GM12874 (cell line): ENCODE data around the gene ONECUT2.

Experiments used
- CTCF ChIP-seq: IDR thresholded peaks from 2 replicates; pipeline ENCODE4 v1.5.1; 2011; ENCODE audit warnings: low read depth, mild to moderate bottlenecking, control low read depth, low read length, moderate library complexity; ENCODE audit not compliant: insufficient read depth

Gene ONECUT2

GRCh38 chr18:57416542-57416941 is 18.6 kb upstream of the ONECUT2 start:
- TF ChIP-seq CTCF = no peak

- TF ChIP-seq CTCF = no peak
Measured at GRCh38 chr18:57422313-57422872, 12.8 kb upstream of the ONECUT2 start.

GRCh38 chr18:57423821-57424220 is 11.4 kb upstream of the ONECUT2 start:
- TF ChIP-seq CTCF = no peak

GRCh38 chr18:57425096-57425495 is 10.1 kb upstream of the ONECUT2 start:
- TF ChIP-seq CTCF = no peak

DNA sequence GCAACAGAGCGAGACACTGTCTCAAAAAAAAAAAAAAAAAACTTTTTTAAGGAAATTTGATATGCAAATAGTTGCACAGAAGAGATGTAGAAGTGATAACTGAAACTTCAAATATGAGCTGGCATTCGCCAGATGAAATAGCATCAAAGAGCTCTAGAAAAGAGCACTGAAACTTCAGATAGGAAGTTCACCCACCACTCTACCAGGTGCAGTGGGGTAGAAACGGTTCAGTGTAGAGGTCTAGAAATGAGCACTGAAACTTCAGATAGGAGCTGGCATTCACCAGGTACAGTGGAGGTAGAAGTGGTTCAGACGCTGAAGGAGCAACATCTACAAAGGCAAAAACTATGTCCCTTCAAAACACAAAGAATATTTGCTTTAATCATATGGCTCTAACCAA is 9.0 kb upstream of the ONECUT2 start:
- TF ChIP-seq CTCF = no peak

DNA sequence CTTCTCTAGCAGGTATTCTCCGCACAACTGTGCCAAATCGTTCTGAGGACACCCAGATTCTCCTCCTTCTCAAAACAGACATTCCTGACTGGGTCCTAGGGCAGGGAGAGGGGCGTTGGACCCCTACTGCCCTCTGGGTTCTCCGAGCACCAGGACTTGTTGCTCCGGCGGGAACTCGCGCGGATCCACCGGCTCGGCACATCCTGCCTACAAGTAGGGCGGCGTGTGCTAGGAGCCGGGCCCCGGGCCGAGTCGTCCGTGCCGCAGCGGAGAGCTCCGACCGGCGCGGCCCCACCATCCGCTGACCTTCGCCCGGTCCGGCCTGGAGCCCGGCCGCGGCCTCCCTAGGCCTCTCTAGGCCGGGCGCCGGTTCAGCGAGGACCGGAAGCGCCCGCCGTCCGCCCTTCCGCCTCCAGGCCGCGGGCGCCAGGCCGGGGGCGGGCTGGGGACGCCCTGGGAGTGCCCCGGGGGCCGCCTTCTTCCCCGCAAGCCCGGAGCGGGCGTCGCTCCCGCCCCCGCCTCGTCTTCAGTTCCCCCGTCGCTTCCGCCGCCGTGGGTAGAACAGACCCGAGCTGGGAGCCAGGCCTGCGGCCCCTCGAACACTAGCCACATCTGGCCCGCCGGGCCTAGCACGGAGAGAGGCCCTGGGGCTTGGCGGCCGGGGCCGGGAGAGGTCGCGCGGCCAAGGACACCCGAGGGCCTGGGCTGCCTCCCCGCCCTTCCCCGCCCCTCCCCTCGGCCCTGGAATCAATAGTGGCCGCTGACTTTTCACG is 7.6 kb upstream of the ONECUT2 start:
- no peak for TF ChIP-seq CTCF

DNA sequence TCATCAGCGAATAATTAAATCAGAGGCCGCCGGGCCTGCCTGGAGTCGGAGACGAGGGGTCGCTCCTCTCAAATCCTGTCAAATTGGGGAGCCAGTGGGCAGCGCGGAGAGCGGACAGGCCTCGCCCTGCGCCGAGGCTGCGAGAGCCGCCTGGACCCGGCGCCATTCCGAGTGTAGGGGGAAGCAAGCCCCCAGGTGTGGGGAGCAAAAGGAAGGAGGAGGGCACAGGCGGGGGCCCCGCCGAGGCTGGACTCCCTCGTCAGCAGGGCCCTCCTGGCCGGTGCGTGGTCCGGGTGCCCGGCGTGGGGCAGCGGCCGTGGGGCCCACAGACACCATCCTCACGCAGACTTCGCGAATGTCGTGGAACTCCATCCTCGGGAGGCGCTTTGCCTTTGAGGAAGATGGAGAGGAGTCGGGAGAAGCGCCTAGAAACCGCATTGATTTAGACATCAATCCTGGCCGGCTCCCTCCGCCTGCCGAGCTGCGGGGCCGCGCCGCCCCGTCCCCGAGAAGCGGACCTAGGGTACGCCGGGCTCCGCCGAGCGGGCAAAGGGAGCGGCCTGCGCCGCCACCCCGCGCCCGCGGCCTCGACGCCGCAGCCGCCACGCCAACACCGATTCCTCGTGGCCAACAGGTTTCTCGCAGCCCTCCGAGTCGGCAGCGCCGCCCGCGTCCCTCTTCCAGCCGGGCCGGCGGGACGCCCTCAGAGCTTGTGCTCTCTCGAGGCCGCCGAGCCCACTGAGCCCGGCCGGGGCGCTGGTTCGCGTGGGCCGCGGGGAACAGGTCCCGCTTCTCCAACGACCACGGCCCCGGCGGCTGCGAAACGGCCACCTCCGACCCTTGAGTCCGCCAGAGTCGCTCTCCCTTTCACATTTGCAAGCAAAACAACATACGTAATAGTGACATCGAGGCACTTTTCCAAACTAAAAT is 6.7 kb upstream of the ONECUT2 start:
- no peak for TF ChIP-seq CTCF
